OCI-LY3 (cell line): ENCODE data around the gene MCAT.

Experiments used
- H2AFZ ChIP-seq: fragments of 200-600, 300-600 bp; shearing (Covaris generic); 2 replicates; pipeline ENCODE4 v1.6.0; 2014; ENCODE audit warnings: antibody characterized with exemption, low read depth, low read length
- H3K27ac ChIP-seq: fragments of 200-600, 300-600 bp; sonication (generic); 2 replicates; pipeline ENCODE4 v1.5.1; 2014; ENCODE audit warnings: mild to moderate bottlenecking, low read length, moderate library complexity, mixed read lengths
- H3K27me3 ChIP-seq: fragments of 200-600, 300-600 bp; sonication (generic); 2 replicates; pipeline ENCODE4 v1.6.1; 2014; ENCODE audit warnings: low read depth, low read length, mixed read lengths
- H3K36me3 ChIP-seq: fragments of 200-600, 300-600 bp; sonication (generic); replicated peaks from 2 replicates; pipeline ENCODE3; 2014; ENCODE audit warnings: low read depth, low read length, mixed read lengths
- H3K4me1 ChIP-seq: fragments of 300-600, 200-600 bp; sonication (generic); 2 replicates; pipeline ENCODE4 v1.6.1; 2014; ENCODE audit warnings: low read length, mixed read lengths
- H3K4me2 ChIP-seq: fragments of 200-600, 300-600 bp; sonication (generic); 2 replicates; pipeline ENCODE4 v1.6.1; 2014; ENCODE audit warnings: low read length, mixed read lengths
- H3K4me3 ChIP-seq: fragments of 300-600, 200-600 bp; sonication (generic); 2 replicates; pipeline ENCODE4 v1.5.1; 2014; ENCODE audit warnings: antibody characterized with exemption, mild to moderate bottlenecking, low read length, moderate library complexity
- H3K79me2 ChIP-seq: fragments of 300-600, 200-600 bp; shearing (Covaris generic); 2 replicates; pipeline ENCODE4 v1.6.1; 2014; ENCODE audit warnings: mild to moderate bottlenecking, low read length, mixed read lengths
- H3K9ac ChIP-seq: fragments of 300-600, 200-600 bp; shearing (Covaris generic); 2 replicates; pipeline ENCODE4 v1.6.0; 2014; ENCODE audit warnings: mild to moderate bottlenecking, low read length, moderate library complexity
- H3K9me3 ChIP-seq: fragments of 200-600, 300-600 bp; shearing (Covaris generic); 2 replicates; pipeline ENCODE4 v1.6.1; 2014; ENCODE audit warnings: low read length, mixed read lengths; ENCODE audit not compliant: insufficient read depth
- H4K20me1 ChIP-seq: fragments of 200-600, 300-600 bp; sonication (generic); 2 replicates; pipeline ENCODE4 v1.6.1; 2016; ENCODE audit warnings: low read length, mixed read lengths; ENCODE audit not compliant: insufficient read depth
- EZH2phosphoT487 ChIP-seq: fragments of 200-600 bp; shearing (Covaris generic); IDR thresholded peaks from 2 replicates; pipeline ENCODE4 v1.6.1; 2018; ENCODE audit warnings: antibody characterized with exemption, mixed run types, low read depth
- TF ChIP-seq, protein P1 (sequence below): fragments of 200-600, 300-600 bp; sonication (generic); IDR thresholded peaks from 2 replicates; pipeline ENCODE4 v1.5.1; 2014; ENCODE audit warnings: antibody characterized with exemption, low read length, low read depth

The MCAT gene

DNA sequence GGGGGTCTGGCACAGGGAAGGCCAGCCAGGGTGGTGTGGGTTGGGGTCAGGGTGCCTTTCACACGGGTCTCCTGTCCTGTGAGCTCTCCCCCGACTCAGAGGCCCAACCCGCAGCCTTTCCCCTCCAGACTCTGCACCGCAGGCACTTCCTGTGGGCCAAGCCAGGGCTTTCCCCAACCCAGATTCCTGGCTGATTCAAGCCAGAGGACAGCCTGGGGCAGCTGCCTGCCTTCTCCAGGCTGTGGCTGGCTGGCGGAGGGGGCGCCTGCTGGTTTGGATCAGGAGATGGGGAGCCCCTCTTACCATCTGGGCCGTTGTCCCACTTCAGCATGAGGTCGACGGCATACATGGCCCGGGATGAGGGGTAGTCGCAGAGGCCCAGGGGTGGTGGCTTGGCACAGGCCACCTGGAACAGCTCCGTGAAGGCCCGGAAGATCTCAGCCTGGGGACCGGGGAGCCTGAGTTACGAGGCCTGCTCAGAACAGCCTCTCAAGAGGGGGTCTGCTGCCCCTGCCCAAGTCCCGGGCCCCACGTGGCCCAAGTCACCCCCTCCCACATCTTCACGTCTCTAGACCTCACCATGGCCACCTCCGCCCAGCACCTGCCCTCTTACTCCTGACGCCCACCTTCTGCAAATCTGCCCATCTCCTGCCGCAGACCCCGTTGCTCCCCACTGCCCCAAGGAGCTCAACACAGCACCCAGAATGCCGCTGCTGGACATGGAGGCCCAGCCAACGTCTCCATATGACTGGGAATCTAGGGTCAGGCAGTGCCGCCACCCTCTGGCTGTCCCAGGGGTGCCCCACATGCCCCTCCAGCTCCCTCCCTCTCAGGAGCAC lies 25.5 kb upstream of the MCAT start:
- H3K79me2 ChIP-seq = no peaks in the 10 kb centered on the region
- no peak overlapping the region for H2AFZ ChIP-seq
- no peaks in the 10 kb centered on the region for H3K27me3 ChIP-seq
- no peaks in the 10 kb centered on the region for H4K20me1 ChIP-seq
- H3K4me1 ChIP-seq = no peaks in the 10 kb centered on the region
- H3K9me3 ChIP-seq = no peaks in the 10 kb centered on the region
- peaks cover 38% of the 10 kb centered on the region for H3K36me3 ChIP-seq
- no peak overlapping the region for H3K4me2 ChIP-seq
- TF ChIP-seq, protein P1, sequence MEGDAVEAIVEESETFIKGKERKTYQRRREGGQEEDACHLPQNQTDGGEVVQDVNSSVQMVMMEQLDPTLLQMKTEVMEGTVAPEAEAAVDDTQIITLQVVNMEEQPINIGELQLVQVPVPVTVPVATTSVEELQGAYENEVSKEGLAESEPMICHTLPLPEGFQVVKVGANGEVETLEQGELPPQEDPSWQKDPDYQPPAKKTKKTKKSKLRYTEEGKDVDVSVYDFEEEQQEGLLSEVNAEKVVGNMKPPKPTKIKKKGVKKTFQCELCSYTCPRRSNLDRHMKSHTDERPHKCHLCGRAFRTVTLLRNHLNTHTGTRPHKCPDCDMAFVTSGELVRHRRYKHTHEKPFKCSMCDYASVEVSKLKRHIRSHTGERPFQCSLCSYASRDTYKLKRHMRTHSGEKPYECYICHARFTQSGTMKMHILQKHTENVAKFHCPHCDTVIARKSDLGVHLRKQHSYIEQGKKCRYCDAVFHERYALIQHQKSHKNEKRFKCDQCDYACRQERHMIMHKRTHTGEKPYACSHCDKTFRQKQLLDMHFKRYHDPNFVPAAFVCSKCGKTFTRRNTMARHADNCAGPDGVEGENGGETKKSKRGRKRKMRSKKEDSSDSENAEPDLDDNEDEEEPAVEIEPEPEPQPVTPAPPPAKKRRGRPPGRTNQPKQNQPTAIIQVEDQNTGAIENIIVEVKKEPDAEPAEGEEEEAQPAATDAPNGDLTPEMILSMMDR = no peak
- TF ChIP-seq EZH2phosphoT487 = no peak
- H3K4me3 ChIP-seq = no peak overlapping the region
- H3K27ac ChIP-seq = no peak overlapping the region
- no peak overlapping the region for H3K9ac ChIP-seq

DNA sequence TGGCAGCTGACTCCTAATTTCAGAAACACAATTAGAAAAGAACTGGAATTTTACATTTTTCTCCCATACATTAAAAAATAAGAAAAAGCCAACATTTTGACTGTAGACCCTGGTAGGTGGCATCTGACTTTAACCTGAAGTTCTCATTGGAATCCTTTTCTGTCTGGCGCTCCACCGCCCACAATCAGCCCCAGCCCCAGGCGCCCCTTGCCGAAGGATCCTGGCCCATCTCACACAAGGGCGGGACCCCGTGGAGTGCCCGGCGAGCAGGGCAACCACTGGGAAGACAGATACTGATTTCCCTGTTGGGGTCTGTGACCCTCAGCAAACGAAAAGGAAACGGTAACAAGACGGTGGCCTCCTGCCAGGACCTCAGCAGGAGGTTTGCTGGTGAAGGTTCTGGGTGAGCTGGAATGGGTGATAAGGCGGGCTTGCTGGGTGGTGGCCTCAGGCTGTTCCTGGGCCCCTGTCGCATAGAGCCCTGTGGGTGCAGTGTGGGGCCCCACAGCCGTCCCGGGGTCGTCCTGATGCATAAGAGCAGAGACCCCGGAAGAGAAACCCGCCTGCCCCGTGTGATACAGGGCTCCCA lies 23.9 kb upstream of the MCAT start:
- TF ChIP-seq, protein P1 = no peak

DNA sequence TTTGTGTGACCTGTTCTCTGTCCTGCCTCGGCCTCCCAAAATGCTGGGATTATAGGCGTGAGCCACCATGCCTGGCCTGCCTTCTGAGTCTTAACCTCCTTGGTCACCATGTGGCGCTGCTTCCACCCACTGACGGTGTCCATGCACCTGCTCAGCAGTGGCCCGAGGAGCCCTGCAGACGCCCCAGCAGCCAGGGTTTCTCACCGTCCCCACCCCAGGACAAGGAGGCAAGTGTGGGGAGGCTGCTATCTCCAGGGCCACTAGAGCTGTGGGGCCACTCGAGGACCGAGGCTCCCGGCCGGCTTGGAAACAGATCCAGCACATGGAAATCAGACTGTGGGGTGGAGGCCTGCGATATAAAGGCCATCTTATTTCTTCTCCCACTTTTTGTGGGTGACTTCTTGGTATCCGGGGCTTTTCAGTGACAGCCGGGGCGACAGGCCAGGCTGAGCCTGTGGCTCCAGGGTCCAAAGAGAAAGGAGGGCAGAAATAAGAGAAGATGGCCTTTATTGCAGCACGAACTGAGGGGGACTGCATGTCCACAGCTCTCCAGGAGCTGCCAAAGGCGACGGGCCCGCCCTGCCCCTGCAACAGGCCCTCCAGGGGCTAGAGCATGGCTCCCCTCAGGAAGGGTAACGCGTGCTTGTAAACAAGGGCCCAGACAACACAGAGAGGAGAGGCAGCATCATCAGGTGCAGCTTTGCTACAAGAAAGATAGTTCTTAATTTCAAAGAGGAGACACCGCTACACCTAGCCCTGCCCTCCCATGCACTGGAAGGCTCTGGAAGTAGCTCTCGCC lies 23.1 kb upstream of the MCAT start:
- no peak overlapping the region for H3K4me3 ChIP-seq
- H3K36me3 ChIP-seq = peaks cover 18% of the 10 kb centered on the region
- H3K4me1 ChIP-seq = no peaks in the 10 kb centered on the region
- H4K20me1 ChIP-seq = no peaks in the 10 kb centered on the region
- no peak overlapping the region for H2AFZ ChIP-seq
- TF ChIP-seq, protein P1 = no peak
- TF ChIP-seq EZH2phosphoT487 = no peak
- no peaks in the 10 kb centered on the region for H3K27me3 ChIP-seq
- no peak overlapping the region for H3K9ac ChIP-seq
- H3K4me2 ChIP-seq = no peak overlapping the region
- no peaks in the 10 kb centered on the region for H3K9me3 ChIP-seq
- no peak overlapping the region for H3K27ac ChIP-seq
- H3K79me2 ChIP-seq = no peaks in the 10 kb centered on the region

More for the DNA sequence above, 23.9 kb upstream of the MCAT start:
- Histone ChIP-seq H2AFZ (no peak overlapping the region), H3K36me3 (peaks cover 25% of the 10 kb centered on the region), H3K9me3 (no peaks in the 10 kb centered on the region), H3K27me3 (no peaks in the 10 kb centered on the region), H3K4me1 (no peaks in the 10 kb centered on the region), H3K9ac (no peak overlapping the region), H3K79me2 (no peaks in the 10 kb centered on the region), H3K27ac (no peak overlapping the region), H4K20me1 (no peaks in the 10 kb centered on the region), H3K4me2 (no peak overlapping the region), H3K4me3 (no peak overlapping the region)

DNA sequence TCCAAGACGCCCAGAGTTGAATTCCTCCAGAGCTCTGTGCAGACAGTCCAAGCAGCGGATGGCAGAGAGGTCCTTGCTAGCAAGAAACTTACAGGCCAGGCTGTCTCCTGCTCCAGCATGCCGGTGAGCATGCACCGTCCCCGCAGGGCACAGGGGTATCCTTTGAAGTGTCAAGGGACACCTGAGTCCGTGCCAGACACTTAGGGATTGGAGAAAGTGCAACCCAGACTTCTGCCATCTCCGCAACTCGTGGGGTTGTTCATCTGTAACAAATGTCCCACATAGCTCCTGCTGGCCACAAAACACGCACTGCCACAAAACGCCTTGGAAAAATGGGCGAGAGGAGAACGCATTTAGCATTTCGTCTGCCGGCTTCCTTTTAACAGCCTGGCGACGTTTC lies 21.4 kb upstream of the MCAT start:
- TF ChIP-seq EZH2phosphoT487 = no peak
- TF ChIP-seq, protein P1 = no peak
- H3K27me3 ChIP-seq = no peaks in the 10 kb centered on the region
- no peaks in the 10 kb centered on the region for H4K20me1 ChIP-seq
- no peak overlapping the region for H2AFZ ChIP-seq
- no peaks in the 10 kb centered on the region for H3K79me2 ChIP-seq
- no peak overlapping the region for H3K9ac ChIP-seq
- no peaks in the 10 kb centered on the region for H3K9me3 ChIP-seq
- H3K36me3 ChIP-seq = peaks cover 8% of the 10 kb centered on the region
- no peak overlapping the region for H3K4me3 ChIP-seq
- no peaks in the 10 kb centered on the region for H3K4me1 ChIP-seq
- H3K27ac ChIP-seq = no peak overlapping the region
- H3K4me2 ChIP-seq = no peak overlapping the region
